ENCODE results near the gene SGMS1.

DNA sequence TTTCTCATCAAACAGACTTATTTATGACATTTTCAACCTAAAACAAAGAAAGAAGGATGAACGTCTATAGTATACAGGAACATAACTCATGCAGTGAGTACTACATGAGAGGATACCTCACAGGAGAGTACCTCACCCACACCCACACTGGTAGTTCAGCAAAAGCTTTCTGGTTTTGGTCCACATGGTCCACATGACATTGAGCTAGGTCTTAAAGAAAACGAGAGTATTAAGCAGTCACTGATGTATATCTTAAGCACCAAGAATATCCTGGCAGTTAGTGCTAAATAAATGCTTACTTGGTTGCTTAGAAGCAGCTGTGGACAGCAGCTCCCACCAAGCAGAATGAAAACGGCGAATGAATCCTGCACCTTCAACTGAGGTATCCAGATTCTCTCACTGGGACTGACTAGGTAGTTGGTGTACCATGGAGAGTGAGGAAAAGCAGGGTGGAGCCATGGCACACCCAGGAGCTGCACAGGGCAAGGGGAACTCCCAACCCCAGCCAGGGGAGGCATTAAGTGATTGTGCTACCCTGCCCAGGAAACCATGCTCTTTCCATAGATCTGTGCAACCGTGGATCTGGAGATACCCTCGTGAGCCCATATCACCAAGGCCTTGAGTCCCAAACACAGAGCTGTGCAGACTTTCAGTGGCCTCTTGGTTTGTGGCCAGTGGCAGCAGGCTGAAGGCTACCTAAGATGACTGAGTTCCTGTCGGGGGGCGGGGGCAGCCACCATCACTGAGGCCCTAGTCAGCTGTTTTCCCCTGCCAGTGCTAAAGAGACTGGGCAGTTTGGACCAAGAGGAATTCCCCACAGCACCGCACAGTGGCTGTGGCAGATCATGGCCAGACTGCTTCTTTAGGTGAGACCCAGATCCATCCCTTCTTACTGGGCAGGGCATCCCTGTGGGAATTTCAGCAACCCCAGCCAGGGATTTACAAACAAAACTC, 143.4 kb downstream of the SGMS1 start:
- TF ChIP-seq, protein P1, sequence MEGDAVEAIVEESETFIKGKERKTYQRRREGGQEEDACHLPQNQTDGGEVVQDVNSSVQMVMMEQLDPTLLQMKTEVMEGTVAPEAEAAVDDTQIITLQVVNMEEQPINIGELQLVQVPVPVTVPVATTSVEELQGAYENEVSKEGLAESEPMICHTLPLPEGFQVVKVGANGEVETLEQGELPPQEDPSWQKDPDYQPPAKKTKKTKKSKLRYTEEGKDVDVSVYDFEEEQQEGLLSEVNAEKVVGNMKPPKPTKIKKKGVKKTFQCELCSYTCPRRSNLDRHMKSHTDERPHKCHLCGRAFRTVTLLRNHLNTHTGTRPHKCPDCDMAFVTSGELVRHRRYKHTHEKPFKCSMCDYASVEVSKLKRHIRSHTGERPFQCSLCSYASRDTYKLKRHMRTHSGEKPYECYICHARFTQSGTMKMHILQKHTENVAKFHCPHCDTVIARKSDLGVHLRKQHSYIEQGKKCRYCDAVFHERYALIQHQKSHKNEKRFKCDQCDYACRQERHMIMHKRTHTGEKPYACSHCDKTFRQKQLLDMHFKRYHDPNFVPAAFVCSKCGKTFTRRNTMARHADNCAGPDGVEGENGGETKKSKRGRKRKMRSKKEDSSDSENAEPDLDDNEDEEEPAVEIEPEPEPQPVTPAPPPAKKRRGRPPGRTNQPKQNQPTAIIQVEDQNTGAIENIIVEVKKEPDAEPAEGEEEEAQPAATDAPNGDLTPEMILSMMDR (IDR thresholded peaks at IDR 0.05), result no peak
- no peak for TF ChIP-seq POLR2A (IDR thresholded peaks at IDR 0.05)
